Measurements from ENCODE around the gene IL17A.

IL17A gene
- 0 to 0.77 (median 0) reads per million in 17 experiments for total RNA-seq

GRCh38 chr6:52186075-52186474, at the start of gene IL17A:
Gene IL17A (plus strand): TSS chr6:52186375. CDS start chr6:52186432, 57 bp downstream.
- no peak for DNase-seq

DNA sequence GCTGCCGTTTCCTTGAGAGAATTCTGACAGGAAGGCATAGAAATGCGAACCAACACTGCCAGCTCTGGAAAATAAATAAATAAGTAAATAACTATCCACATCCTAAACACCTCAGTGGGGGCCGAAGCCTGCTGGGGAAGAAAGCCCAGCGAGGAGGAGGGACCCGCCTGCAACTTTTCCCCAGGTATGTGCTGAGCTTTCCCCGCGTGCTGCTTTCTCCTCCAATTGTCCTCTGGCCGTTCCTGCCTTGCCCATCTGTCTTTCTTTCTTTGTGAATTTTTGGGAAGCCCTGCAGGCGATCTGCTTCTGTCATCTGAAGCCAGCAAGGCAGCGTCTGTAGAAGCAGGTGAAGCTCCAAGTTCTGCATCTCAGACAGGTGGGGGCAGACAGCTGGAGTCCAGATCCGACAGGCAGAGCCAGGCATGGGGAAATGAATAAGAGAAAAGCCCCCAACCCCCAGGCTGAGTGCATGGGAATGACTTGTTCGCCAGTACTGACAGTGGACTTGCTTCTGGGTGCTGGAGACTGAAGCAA, 49.2 kb upstream of the IL17A start:
- DNase-seq, result no peak

DNA sequence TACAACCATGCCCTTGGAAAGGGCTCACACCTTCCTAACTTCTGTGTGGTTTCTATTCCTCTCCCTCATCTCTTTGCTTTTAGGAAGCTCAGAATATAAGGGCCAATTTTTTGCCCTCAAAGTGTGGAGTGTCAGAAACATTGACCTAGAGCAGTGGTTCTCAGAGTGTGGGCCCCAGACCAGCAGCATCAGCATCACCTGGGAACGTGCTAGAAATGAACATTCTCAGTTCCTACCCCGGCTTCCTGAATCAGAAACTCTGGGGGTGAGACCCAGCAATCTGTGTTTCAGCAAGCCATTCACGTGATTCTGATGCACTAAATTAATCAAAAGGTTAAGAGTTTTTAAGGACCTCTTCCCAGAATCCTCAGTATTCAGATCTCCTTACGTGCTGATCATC, 47.9 kb upstream of the IL17A start:
- DNase-seq, result no peak

- no peak for DNase-seq
These were observed 46.0 kb upstream of the IL17A start for GRCh38 chr6:52139985-52140680.

DNA sequence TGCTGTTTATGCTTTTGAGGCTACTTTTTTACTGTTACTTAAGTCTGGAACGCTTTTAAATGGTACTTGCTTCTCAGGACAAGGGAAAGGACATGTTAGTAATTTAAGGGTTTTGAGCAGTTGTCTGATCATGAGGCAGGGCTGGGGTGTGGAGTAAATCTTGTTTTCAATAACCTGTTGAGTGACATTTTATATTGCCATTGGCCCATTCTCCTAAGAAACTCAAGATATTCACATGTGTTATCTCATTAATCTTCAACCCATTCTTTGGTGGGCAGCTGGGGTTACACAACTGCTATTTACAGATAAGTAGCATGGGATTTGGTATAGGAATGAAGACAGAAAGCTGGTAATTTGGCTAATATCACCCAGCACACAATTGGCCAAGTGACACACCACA, 44.6 kb upstream of the IL17A start:
- no peak for DNase-seq

DNA sequence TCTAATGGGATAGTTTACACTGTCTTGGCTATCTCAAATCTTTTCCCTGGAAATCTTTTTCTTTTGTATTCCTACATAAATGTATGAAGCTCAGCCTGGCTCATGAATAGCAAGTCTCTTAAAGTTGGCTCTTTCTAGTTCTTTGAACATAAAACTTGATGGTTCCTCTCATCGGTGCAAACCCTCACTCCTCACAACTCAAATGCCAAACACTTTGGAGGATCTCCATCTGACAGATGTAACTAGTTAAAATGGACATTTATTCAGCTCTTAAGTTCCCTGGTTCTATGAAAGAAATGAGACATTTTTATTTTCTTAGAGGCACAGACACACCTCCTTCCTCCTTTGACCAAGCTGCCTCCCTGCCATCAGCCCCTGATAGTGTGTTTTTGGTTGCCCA, 43.6 kb upstream of the IL17A start:
- DNase-seq, result no peak

DNA sequence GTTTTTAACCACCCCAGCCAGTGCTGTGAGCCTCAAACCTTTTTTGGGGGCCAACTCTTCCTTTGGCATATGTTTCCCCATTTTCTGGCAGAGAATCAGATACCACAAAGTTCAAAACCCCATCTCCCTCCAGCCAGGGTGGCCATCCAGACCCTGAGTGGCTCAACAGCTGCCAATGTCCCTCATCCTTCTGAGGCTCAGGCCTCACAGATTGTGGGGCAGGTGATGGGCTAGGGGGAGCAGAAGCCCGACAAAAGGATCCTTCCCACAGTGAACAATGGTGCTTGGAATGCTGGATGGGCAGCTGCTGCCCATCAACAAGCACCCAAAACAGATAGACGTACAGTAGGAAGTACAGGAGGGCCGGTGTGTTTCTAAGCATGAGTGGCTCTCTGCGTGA, 42.6 kb upstream of the IL17A start:
- no peak for DNase-seq

GRCh38 chr6:52144196-52145076, 41.7 kb upstream of the IL17A start:
- no peak for DNase-seq

GRCh38 chr6:52146851-52147445, 39.2 kb upstream of the IL17A start:
- no peak for DNase-seq

GRCh38 chr6:52149076-52149475, 37.1 kb upstream of the IL17A start:
- no peak for DNase-seq

GRCh38 chr6:52149949-52150348, 36.2 kb upstream of the IL17A start:
- no peak for DNase-seq

- no peak for DNase-seq
These were observed 34.1 kb upstream of the IL17A start for GRCh38 chr6:52152070-52152423.

- DNase-seq, result no peak
These were observed 33.4 kb upstream of the IL17A start for GRCh38 chr6:52152711-52153160.

GRCh38 chr6:52154381-52154780, 31.8 kb upstream of the IL17A start:
- no peak for DNase-seq

- DNase-seq, result no peak
These were observed 30.2 kb upstream of the IL17A start for GRCh38 chr6:52155791-52156576.

DNA sequence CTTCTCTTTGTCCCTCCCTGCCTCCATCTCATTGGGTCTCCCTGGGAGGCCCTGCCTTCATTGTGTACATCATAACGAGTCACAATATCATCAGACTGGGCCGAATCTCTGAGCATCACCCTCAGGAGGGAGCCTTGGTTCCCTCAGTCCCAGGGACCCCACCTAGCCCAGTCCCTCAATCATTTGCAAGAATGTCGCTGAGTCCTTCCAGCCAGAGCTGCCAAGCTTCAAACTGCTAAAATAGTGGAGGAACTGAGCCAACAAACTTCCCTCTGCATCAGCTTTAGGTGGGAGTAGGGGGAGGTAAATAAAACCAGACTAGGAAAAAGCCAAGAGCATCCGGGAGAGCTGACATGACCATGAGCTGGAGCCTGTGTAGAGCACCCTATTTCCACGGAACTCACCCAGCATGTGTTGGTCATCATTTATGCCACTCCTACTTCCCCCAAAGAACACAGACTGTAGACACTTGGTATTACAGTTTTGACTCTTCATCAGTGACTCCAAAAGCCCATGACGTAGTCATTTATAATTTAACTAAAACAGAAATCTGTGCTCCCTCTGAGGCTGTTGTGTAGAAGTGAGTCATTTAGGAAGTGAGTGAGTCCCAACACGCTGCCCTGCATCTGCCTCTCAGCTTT, 28.8 kb upstream of the IL17A start:
- DNase-seq, result no peak

DNA sequence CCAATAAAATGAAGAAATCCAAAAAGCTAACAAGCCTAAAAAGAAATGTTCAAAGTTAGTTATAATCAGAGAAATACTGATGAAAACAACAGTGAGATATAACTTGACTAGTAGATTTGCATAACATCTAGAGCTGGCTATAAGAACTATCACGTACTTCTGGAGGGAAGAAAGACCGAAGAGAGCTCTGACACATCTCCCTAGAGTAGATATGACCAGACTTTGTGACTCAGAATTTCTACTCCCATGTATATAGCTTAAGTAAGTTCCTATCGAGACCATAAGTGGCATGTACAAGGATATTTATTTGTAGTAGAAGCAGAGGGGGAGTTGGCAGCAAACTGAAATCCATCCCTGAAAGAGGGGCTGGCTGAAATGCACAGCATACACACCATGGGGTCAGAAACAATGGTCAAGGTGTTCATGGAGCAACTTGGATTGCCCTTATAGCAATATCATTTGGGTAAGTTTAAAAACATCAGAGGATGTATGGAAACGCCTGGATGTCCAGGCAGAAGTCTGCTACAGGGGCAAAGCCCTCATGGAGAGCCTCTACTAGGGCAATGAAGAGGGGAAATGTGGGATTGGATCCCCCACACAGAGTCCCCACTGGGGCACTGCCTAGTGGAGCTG, 25.6 kb upstream of the IL17A start:
- DNase-seq, result no peak

GRCh38 chr6:52161689-52162438, 24.3 kb upstream of the IL17A start:
- DNase-seq, result no peak

- peak; percentile 2 to 23 (median 19) for DNase-seq
These were observed 23.0 kb upstream of the IL17A start for GRCh38 chr6:52162940-52163908.

Measured in suppressor macrophage (primary cell).